Lung (tissue), 12 donors: ENCODE measurements around the gene FAM200C. TPM values are rescaled to one million over a fixed set of nuclear protein-coding genes. Genes with fewer than 3 reads are reported as not detected.
A peak's percentile ranks its signal among the peaks of the same experiment; 100 is the strongest.

Experiments used
- ATAC-seq: fragments of 200-7000 bp; cut with Tn5 transposase; one replicate; pipeline ENCODE4 v1.9.1; 2020; ENCODE audit warnings: moderate number of reproducible peaks; ENCODE audit not compliant: insufficient read depth, low FRiP score
- DNase-seq, 3 donors: peaks; one replicate each; pipeline ENCODE4 v3.0.0-alpha.2; 2013 to 2017
- H3K27ac ChIP-seq, 2 donors: one replicate each; pipeline ENCODE4 v1.5.1; 2013; ENCODE audit warnings: mild to moderate bottlenecking in 2 of 2, moderate library complexity in 2 of 2, control low read depth in 1 of 2, inconsistent platforms in 1 of 2, low read depth in 1 of 2, low read length in 1 of 2
- H3K27me3 ChIP-seq, 3 donors: one replicate each; pipeline ENCODE4 v1.5.1; 2013; ENCODE audit warnings: low read length in 2 of 3; ENCODE audit not compliant: control insufficient read depth in 3 of 3, insufficient read depth in 3 of 3
- H3K36me3 ChIP-seq, 4 donors: one replicate each; pipeline ENCODE4 v1.5.1; 2013; ENCODE audit warnings: low read length in 4 of 4, mild to moderate bottlenecking in 1 of 4, moderate library complexity in 1 of 4; ENCODE audit not compliant: control insufficient read depth in 4 of 4, insufficient read depth in 4 of 4
- H3K4me1 ChIP-seq, 5 donors: one replicate each; pipeline ENCODE4 v1.5.1; 2013; ENCODE audit warnings: low read length in 5 of 5, mild to moderate bottlenecking in 2 of 5, moderate library complexity in 1 of 5; ENCODE audit not compliant: control insufficient read depth in 5 of 5, insufficient read depth in 5 of 5
- H3K4me3 ChIP-seq: one replicate; pipeline ENCODE4 v1.5.1; 2013; ENCODE audit warnings: mild to moderate bottlenecking, control low read depth, moderate library complexity
- H3K9ac ChIP-seq, 2 donors: one replicate each; pipeline ENCODE4 v1.5.1; 2013; ENCODE audit warnings: low read length in 2 of 2, control low read depth in 1 of 2; ENCODE audit not compliant: insufficient read depth in 1 of 2
- H3K9me3 ChIP-seq, 4 donors: one replicate each; pipeline ENCODE4 v1.5.1; 2013; ENCODE audit warnings: low read length in 3 of 4, mild to moderate bottlenecking in 1 of 4, moderate library complexity in 1 of 4; ENCODE audit not compliant: control insufficient read depth in 4 of 4, insufficient read depth in 3 of 4
- WGBS, 2 donors: extraction: QIAGEN DNeasy Blood & Tissue Kit; methylation state at CpG; one replicate each; pipeline ENCODE4 v1.1.7; 2013; 5-methylcytosine and 5-hydroxymethylcytosine counted together
- polyA plus RNA-seq, 2 donors: library from polyadenylated mRNA; stranded (reverse); fragments of 200-250 nt; gene quantifications; one replicate each; pipeline ENCODE4 v1.2.1, GENCODE V29; 2013
- total RNA-seq, 2 donors: library from RNA; depleted of rRNA in 1 of 2; stranded (reverse); fragments of >200 nt in 1 of 2; gene quantifications; one replicate each; pipeline ENCODE4 v1.2.1, GENCODE V29; 2014 to 2021
- TF ChIP-seq, protein P1 (sequence below): IDR thresholded peaks from 2 replicates; pipeline ENCODE4 v1.5.1; 2012; ENCODE audit warnings: mild to moderate bottlenecking; ENCODE audit errors: control extremely low read depth, extremely low read depth
- donor health status: control.
- donor health status: control.
- donor health status: Bipolar disorder and iron deficiency.
- donor health status: healthy.
- donor health status: DM: yes; HTN: yes; CAD: no.

The FAM200C gene
- total and polyA plus RNA-seq, 4 donors: 1.1 to 12.3 (median 3.7) TPM

DNA sequence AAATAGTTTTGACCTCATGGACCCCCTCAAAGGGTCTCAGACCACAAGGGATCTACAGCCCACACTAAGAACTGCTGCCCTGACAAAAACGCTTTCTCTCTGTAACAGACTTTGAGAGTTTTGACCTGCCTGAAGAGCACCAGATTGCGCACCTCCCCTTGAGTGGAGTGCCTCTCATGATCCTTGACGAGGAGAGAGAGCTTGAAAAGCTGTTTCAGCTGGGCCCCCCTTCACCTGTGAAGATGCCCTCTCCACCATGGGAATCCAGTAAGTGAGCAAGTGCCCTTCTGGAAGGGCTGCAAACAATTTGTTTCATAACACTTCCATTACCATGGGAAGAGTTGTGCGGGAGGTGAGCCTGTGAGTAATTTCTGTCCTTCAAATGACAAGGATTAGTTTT, 27.8 kb upstream of the FAM200C start:
- peak; percentile 10 to 44 (median 37) for DNase-seq
- ATAC-seq: peak; percentile 22

DNA sequence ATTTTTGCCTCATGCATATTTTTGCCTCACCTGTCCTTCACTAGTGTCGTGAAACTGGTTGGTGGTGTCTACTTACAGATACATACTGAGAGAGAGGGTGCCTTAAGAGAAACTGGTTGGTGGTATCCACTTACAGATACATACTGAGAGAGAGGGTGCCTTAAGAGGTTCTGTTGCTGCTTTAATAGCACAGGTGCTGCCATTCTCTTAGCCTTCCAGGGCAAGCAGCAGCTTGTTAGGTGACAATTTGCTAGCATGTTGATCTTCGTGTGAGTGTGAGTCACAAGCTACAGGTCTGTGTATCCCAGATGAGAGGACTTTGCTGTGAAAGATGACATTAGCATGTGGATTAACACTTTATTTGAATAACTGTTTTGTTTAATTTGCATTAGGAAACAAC, 23.2 kb upstream of the FAM200C start:
- ATAC-seq (no peak), DNase-seq (no peak)
- WGBS, 2 donors: 43 to 71% methylated on average over 2 of the region's 2 CpGs
- TF ChIP-seq, protein P1, sequence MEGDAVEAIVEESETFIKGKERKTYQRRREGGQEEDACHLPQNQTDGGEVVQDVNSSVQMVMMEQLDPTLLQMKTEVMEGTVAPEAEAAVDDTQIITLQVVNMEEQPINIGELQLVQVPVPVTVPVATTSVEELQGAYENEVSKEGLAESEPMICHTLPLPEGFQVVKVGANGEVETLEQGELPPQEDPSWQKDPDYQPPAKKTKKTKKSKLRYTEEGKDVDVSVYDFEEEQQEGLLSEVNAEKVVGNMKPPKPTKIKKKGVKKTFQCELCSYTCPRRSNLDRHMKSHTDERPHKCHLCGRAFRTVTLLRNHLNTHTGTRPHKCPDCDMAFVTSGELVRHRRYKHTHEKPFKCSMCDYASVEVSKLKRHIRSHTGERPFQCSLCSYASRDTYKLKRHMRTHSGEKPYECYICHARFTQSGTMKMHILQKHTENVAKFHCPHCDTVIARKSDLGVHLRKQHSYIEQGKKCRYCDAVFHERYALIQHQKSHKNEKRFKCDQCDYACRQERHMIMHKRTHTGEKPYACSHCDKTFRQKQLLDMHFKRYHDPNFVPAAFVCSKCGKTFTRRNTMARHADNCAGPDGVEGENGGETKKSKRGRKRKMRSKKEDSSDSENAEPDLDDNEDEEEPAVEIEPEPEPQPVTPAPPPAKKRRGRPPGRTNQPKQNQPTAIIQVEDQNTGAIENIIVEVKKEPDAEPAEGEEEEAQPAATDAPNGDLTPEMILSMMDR: no peak
- Histone ChIP-seq H3K9ac (no peak overlapping the region), H3K27ac (no peak overlapping the region), H3K4me1 (peaks cover 0 to 38% (median 6%) of the 10 kb centered on the region in 5 donors), H3K27me3 (no peaks in the 10 kb centered on the region), H3K4me3 (no peak overlapping the region), H3K36me3 (peaks cover 0 to 12% (median 2%) of the 10 kb centered on the region in 4 donors), H3K9me3 (no peaks in the 10 kb centered on the region)

More for the DNA sequence above, 27.8 kb upstream of the FAM200C start:
- Histone ChIP-seq H3K9ac (no peak overlapping the region), H3K4me3 (no peak overlapping the region), H3K9me3 (no peaks in the 10 kb centered on the region), H3K27me3 (no peaks in the 10 kb centered on the region), H3K27ac (no peak overlapping the region), H3K36me3 (peaks cover 0 to 7% (median 3%) of the 10 kb centered on the region in 4 donors), H3K4me1 (peaks cover 0 to 19% (median 0%) of the 10 kb centered on the region in 5 donors)
- 79 to 81% methylated on average over 4 of the region's 4 CpGs for WGBS, 2 donors
- TF ChIP-seq, protein P1: no peak

DNA sequence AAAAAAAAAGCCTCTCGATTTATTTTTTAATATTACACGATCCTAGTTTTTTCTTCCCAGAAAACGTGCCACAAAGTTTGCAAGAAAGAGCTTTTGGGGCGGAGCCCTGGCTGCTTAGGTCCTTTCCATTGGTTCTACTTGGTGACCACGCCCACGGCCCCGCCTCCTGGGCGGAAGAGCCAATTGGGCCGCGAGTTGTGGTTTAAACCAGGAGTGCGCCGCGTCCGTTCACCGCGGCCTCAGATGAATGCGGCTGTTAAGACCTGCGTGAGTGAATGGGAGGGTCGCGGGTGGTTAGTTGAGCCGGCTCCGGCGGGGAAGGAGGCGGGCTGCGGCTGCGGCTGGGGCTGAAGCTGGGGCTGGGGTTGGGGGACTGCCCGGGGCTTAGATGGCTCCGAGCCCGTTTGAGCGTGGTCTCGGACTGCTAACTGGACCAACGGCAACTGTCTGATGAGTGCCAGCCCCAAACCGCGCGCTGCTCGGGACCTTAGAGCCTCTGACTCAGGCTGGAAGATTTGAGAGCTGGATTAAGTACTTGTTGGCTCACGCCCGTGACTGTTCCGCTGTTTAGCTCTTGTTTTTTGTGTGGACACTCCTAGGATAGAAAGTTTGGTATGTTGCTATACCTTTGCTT, 21.9 kb upstream of the FAM200C start, which contains the start of gene PTTG1:
Gene PTTG1 (plus strand): TSS at position 231 of the 634 bp plus-strand sequence. CDS start 458 bp downstream, outside the sequence.
- H3K27me3 ChIP-seq: no peaks in the 10 kb centered on the region
- H3K9me3 ChIP-seq: no peaks in the 10 kb centered on the region
- H3K9ac ChIP-seq: peak within 1 kb of the TSS; percentile 56 to 75
- peak within 1 kb of the TSS; percentile 54 to 83 for H3K27ac ChIP-seq
- DNase-seq (peak; percentile 97 to 99 (median 98)), ATAC-seq (peak; percentile 90)
- peaks cover 6 to 46% (median 9%) of the 10 kb centered on the region in 5 donors for H3K4me1 ChIP-seq
- TF ChIP-seq, protein P1: no peak
- peaks cover 0 to 5% (median 0%) of the 10 kb centered on the region in 4 donors for H3K36me3 ChIP-seq
- H3K4me3 ChIP-seq: peak within 1 kb of the TSS; percentile 55
- WGBS, 2 donors: 0 to 1% methylated on average over 38 to 39 of the region's 39 CpGs
